ENCODE data around the gene TMEM252.
A peak's percentile ranks its signal among the peaks of the same experiment; 100 is the strongest.

TMEM252 gene

GRCh38 chr9:68546596-68547390 is 6.1 kb upstream of the TMEM252 start:
- H3K4me3 ChIP-seq (ENCODE audit: low read depth, low read length): no peak overlapping the region
- DNase-seq (ENCODE audit: low read depth): no peak

GRCh38 chr9:68545033-68545705 is 4.5 kb upstream of the TMEM252 start:
- no peak overlapping the region for H3K4me3 ChIP-seq (ENCODE audit: low read depth, low read length)

GRCh38 chr9:68541568-68541967 is 885 bp upstream of the TMEM252 start:
- H3K4me3 ChIP-seq (ENCODE audit: low read depth, low read length): no peak overlapping the region
- DNase-seq (ENCODE audit: low read depth): no peak

More at GRCh38 chr9:68545033-68545705, 4.5 kb upstream of the TMEM252 start:
- no peak for DNase-seq (ENCODE audit: low read depth)

- no peak for DNase-seq (ENCODE audit: low read depth)
- H3K4me3 ChIP-seq (ENCODE audit: low read depth, low read length): no peak overlapping the region
These were observed 2.5 kb downstream of the TMEM252 start for GRCh38 chr9:68538200-68538599.

GRCh38 chr9:68537616-68537880 is 3.1 kb downstream of the TMEM252 start:
- DNase-seq (ENCODE audit: low read depth): no peak
- no peak overlapping the region for H3K4me3 ChIP-seq (ENCODE audit: low read depth, low read length)

GRCh38 chr9:68536876-68537615 is 3.6 kb downstream of the TMEM252 start:
- no peak overlapping the region for H3K4me3 ChIP-seq (ENCODE audit: low read depth, low read length)
- no peak for DNase-seq (ENCODE audit: low read depth)

GRCh38 chr9:68533678-68534077 is 7.0 kb downstream of the TMEM252 start:
- no peak for DNase-seq (ENCODE audit: low read depth)
- H3K4me3 ChIP-seq (ENCODE audit: low read depth, low read length): no peak overlapping the region

GRCh38 chr9:68532131-68532530 is 8.6 kb downstream of the TMEM252 start:
- DNase-seq (ENCODE audit: low read depth): no peak

GRCh38 chr9:68530618-68531017 is 10.1 kb downstream of the TMEM252 start:
- no peak for DNase-seq (ENCODE audit: low read depth)

More at GRCh38 chr9:68532131-68532530, 8.6 kb downstream of the TMEM252 start:
- no peak overlapping the region for H3K4me3 ChIP-seq (ENCODE audit: low read depth, low read length)

GRCh38 chr9:68523367-68523936 is 17.2 kb downstream of the TMEM252 start:
- no peak for DNase-seq (ENCODE audit: low read depth)
- H3K4me3 ChIP-seq (ENCODE audit: low read depth, low read length): no peak overlapping the region

More at GRCh38 chr9:68530618-68531017, 10.1 kb downstream of the TMEM252 start:
- H3K4me3 ChIP-seq (ENCODE audit: low read depth, low read length): no peak overlapping the region

GRCh38 chr9:68522954-68523353 is 17.7 kb downstream of the TMEM252 start:
- no peak overlapping the region for H3K4me3 ChIP-seq (ENCODE audit: low read depth, low read length)
- no peak for DNase-seq (ENCODE audit: low read depth)

- no peak overlapping the region for H3K4me3 ChIP-seq (ENCODE audit: low read depth, low read length)
- DNase-seq (ENCODE audit: low read depth): no peak
These were observed 18.6 kb downstream of the TMEM252 start for GRCh38 chr9:68522131-68522530.

GRCh38 chr9:68515326-68516017 is 25.2 kb downstream of the TMEM252 start:
- no peak overlapping the region for H3K4me3 ChIP-seq (ENCODE audit: low read depth, low read length)
- DNase-seq (ENCODE audit: low read depth): peak; percentile 43

GRCh38 chr9:68513981-68514380 is 26.7 kb downstream of the TMEM252 start:
- no peak for DNase-seq (ENCODE audit: low read depth)
- H3K4me3 ChIP-seq (ENCODE audit: low read depth, low read length): no peak overlapping the region

- DNase-seq (ENCODE audit: low read depth): no peak
These were observed 27.3 kb downstream of the TMEM252 start for GRCh38 chr9:68513385-68513784.

GRCh38 chr9:68509689-68510088 is 31.0 kb downstream of the TMEM252 start:
- no peak for DNase-seq (ENCODE audit: low read depth)
- H3K4me3 ChIP-seq (ENCODE audit: low read depth, low read length): no peak overlapping the region

More at GRCh38 chr9:68513385-68513784, 27.3 kb downstream of the TMEM252 start:
- no peak overlapping the region for H3K4me3 ChIP-seq (ENCODE audit: low read depth, low read length)

- DNase-seq (ENCODE audit: low read depth): no peak
- H3K4me3 ChIP-seq (ENCODE audit: low read depth, low read length): no peak overlapping the region
These were observed 32.1 kb downstream of the TMEM252 start for GRCh38 chr9:68508547-68508946.

GRCh38 chr9:68507806-68508145 is 32.9 kb downstream of the TMEM252 start:
- H3K4me3 ChIP-seq (ENCODE audit: low read depth, low read length): no peak overlapping the region

GRCh38 chr9:68507130-68507805 is 33.4 kb downstream of the TMEM252 start:
- DNase-seq (ENCODE audit: low read depth): no peak
- no peak overlapping the region for H3K4me3 ChIP-seq (ENCODE audit: low read depth, low read length)

More at GRCh38 chr9:68507806-68508145, 32.9 kb downstream of the TMEM252 start:
- no peak for DNase-seq (ENCODE audit: low read depth)

All from skeletal muscle cell (primary cell).